Ascending aorta (tissue), 2 donors: ENCODE measurements around the gene RING1. TPM values are rescaled to one million over a fixed set of nuclear protein-coding genes. Genes with fewer than 3 reads are reported as not detected.

Experiments
- DNase-seq, 2 donors: peaks; one replicate each; pipeline ENCODE4 v3.0.0-alpha.2; 2019; ENCODE audit warnings: low spot score in 2 of 2
- H3K27ac ChIP-seq, 2 donors: fragments of 200-600 bp; sonication (generic); one replicate each; pipeline ENCODE4 v1.5.1; 2016 to 2017; ENCODE audit warnings: mild to moderate bottlenecking in 1 of 2
- H3K27me3 ChIP-seq: fragments of 200-600 bp; sonication (generic); one replicate; pipeline ENCODE4 v1.5.1; 2017
- H3K36me3 ChIP-seq, 2 donors: fragments of 200-600 bp; sonication (generic); one replicate each; pipeline ENCODE4 v1.5.1; 2016
- H3K4me1 ChIP-seq, 2 donors: fragments of 200-600 bp; sonication (generic); one replicate each; pipeline ENCODE4 v1.5.1; 2016 to 2017; ENCODE audit warnings: mild to moderate bottlenecking in 1 of 2
- H3K4me3 ChIP-seq, 2 donors: fragments of 200-600 bp; sonication (generic); one replicate each; pipeline ENCODE4 v1.5.1; 2016 to 2017; ENCODE audit warnings: mild to moderate bottlenecking in 1 of 2
- H3K9me3 ChIP-seq, 2 donors: fragments of 200-600 bp; sonication (generic); one replicate each; pipeline ENCODE4 v1.5.1; 2016
- intact Hi-C: fragments of 100-400 bp; cut with DNase I; formaldehyde crosslinking; loops from one replicate; pipeline ENCODE4 v1.15.1; 2023
- total RNA-seq: library from RNA; depleted of rRNA; stranded (reverse); fragments of >200 nt; gene quantifications from one replicate; pipeline ENCODE4 v1.1.0, GENCODE V29; 2016
- TF ChIP-seq, protein P1 (sequence below), 3 experiments: fragments of 200-600 bp in 2 of 3; fragments of 450-650 bp in 1 of 3; sonication (generic) in 2 of 3; IDR thresholded peaks; one replicate each; pipeline ENCODE4 v1.5.1; 2016 to 2019; ENCODE audit warnings: antibody characterized with exemption in 3 of 3, mild to moderate bottlenecking in 1 of 3, moderate library complexity in 1 of 3

Gene RING1
- total RNA-seq, 1 donor from 2014 or later = 28.5 TPM

- H3K27me3 ChIP-seq = no peaks in the 10 kb centered on the region
- intact Hi-C loops = no loop called here
These were observed 40.7 kb upstream of the RING1 start for GRCh38 chr6:33167374-33168283.

DNA sequence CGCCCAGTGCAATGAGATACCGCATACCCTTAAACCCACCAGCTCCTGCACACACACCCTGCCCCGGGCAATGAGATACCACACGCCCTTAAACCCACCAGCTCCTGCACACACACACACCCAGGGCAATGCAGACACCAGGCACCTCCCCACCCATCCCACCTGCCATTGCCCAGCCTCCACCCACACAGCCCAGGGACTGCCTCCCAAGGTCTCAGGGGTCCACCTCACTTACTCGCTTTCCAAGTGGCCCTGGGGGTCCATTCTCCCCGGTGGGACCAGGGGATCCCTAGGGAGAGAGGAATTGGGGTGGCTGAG lies 40.1 kb upstream of the RING1 start:
- no peak overlapping the region for H3K4me3 ChIP-seq
- no peaks in the 10 kb centered on the region for H3K36me3 ChIP-seq
- H3K27me3 ChIP-seq = no peaks in the 10 kb centered on the region

More at GRCh38 chr6:33167374-33168283, 40.7 kb upstream of the RING1 start:
- Histone ChIP-seq H3K9me3 (no peaks in the 10 kb centered on the region), H3K4me1 (no peaks in the 10 kb centered on the region), H3K27ac (no peak overlapping the region), H3K36me3 (no peaks in the 10 kb centered on the region), H3K4me3 (no peak overlapping the region)
- TF ChIP-seq, protein P1, sequence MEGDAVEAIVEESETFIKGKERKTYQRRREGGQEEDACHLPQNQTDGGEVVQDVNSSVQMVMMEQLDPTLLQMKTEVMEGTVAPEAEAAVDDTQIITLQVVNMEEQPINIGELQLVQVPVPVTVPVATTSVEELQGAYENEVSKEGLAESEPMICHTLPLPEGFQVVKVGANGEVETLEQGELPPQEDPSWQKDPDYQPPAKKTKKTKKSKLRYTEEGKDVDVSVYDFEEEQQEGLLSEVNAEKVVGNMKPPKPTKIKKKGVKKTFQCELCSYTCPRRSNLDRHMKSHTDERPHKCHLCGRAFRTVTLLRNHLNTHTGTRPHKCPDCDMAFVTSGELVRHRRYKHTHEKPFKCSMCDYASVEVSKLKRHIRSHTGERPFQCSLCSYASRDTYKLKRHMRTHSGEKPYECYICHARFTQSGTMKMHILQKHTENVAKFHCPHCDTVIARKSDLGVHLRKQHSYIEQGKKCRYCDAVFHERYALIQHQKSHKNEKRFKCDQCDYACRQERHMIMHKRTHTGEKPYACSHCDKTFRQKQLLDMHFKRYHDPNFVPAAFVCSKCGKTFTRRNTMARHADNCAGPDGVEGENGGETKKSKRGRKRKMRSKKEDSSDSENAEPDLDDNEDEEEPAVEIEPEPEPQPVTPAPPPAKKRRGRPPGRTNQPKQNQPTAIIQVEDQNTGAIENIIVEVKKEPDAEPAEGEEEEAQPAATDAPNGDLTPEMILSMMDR (IDR thresholded peaks at IDR 0.05) = no peak
- no peak for DNase-seq

GRCh38 chr6:33168639-33169038 lies 39.7 kb upstream of the RING1 start:
- H3K4me3 ChIP-seq = no peak overlapping the region
- no peaks in the 10 kb centered on the region for H3K27me3 ChIP-seq
- intact Hi-C loops = no loop called here
- TF ChIP-seq, protein P1 (IDR thresholded peaks at IDR 0.05) = no peak
- H3K9me3 ChIP-seq = no peaks in the 10 kb centered on the region
- no peak overlapping the region for H3K27ac ChIP-seq
- no peak for DNase-seq
- H3K36me3 ChIP-seq = no peaks in the 10 kb centered on the region
- no peaks in the 10 kb centered on the region for H3K4me1 ChIP-seq

More for the DNA sequence above, 40.1 kb upstream of the RING1 start:
- TF ChIP-seq, protein P1 (IDR thresholded peaks at IDR 0.05) = no peak
- no peaks in the 10 kb centered on the region for H3K9me3 ChIP-seq
- DNase-seq = no peak
- intact Hi-C loops = no loop called here
- H3K27ac ChIP-seq = no peak overlapping the region
- H3K4me1 ChIP-seq = no peaks in the 10 kb centered on the region

- no peaks in the 10 kb centered on the region for H3K9me3 ChIP-seq
- no peaks in the 10 kb centered on the region for H3K36me3 ChIP-seq
- no peak overlapping the region for H3K27ac ChIP-seq
- DNase-seq = no peak
- intact Hi-C loops = no loop called here
- H3K4me1 ChIP-seq = no peaks in the 10 kb centered on the region
- no peak overlapping the region for H3K4me3 ChIP-seq
- TF ChIP-seq, protein P1 (IDR thresholded peaks at IDR 0.05) = no peak
- H3K27me3 ChIP-seq = no peaks in the 10 kb centered on the region
These were observed 38.8 kb upstream of the RING1 start for GRCh38 chr6:33169291-33170175.

GRCh38 chr6:33170176-33171015 lies 37.9 kb upstream of the RING1 start:
- TF ChIP-seq, protein P1 (IDR thresholded peaks at IDR 0.05) = no peak
- Histone ChIP-seq H3K36me3 (no peaks in the 10 kb centered on the region), H3K4me1 (no peaks in the 10 kb centered on the region), H3K9me3 (no peaks in the 10 kb centered on the region), H3K4me3 (no peak overlapping the region), H3K27me3 (no peaks in the 10 kb centered on the region), H3K27ac (no peak overlapping the region)
- intact Hi-C loops = no loop called here
- no peak for DNase-seq
